HG03280 (cell line): ENCODE results near the gene KRT36.

Experiments used
- ATAC-seq: cut with Tn5 transposase; IDR thresholded peaks from one replicate; pipeline ENCODE4 v1.9.1; 2021; ENCODE audit warnings: mild to moderate bottlenecking, moderate library complexity; ENCODE audit not compliant: unreplicated experiment

The KRT36 gene

GRCh38 chr17:41489531-41489930, at the start of gene KRT36:
Gene KRT36, minus strand, starts transcription at chr17:41489910. Its CDS starts 46 bp downstream, at chr17:41489864.
- no peak for ATAC-seq

GRCh38 chr17:41539071-41539492, 49.4 kb upstream of the KRT36 start:
- ATAC-seq, result no peak

- ATAC-seq, result no peak
Observed at GRCh38 chr17:41538565-41538991, 48.9 kb upstream of the KRT36 start.

- ATAC-seq, result no peak
Observed at GRCh38 chr17:41537990-41538389, 48.3 kb upstream of the KRT36 start.

DNA sequence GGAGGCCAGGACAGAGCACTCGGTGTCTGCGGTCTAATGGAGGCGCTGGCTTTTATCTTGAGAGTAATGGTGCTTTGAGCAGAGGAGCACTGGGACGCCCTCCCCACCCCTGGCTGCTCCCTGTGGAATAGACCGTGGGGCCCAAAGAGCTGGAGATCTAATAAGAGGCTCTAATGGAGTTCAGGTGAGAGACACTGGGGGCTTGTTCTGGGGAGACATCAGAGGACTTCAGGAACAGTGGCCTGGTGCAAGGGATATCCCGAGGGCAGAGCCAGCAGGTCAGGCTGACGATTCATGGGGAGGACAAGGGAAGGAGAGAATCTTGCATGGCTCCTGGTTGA, 47.9 kb upstream of the KRT36 start:
- no peak for ATAC-seq

DNA sequence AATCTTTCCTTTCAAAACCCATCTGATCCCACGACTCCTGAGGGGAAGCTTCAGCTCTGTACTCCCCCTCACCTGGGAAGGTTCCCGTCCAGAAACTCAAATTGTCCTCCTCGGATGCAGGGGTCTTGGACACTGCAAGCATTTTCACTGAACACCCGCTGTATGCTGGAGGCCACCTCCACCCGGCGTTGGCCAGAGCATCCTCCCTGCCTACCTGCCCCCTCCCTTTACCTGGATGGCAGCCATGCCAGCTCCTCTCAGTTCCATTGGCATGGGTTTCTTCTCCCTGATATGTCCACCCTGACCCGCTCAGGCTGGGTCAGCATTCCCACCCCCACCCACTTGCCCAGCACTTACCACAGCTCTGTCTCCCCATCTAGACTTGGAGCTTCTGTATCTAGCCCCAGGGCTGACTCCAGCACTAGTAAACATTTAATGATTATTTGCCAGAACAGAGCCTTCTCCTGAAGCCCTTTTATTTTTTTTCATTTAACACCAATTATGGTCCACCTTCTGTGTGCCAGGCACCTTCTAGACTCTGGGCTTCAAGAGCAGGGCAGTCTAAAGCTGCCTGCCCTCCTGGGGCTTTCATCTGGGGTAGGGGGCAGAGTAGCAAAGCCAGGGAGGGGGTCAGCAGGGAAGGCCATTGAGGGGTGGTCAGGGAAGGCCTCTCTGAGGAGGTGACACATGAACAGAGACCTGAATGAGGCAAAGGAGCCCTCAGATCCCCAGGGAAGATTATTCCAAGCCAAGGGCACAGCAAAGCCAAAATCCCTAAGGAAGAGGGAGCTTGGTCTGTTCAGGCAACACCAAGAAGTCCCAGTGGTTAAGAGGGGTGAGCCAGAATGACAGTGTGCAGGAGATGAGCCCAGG, 47.3 kb upstream of the KRT36 start:
- no peak for ATAC-seq

DNA sequence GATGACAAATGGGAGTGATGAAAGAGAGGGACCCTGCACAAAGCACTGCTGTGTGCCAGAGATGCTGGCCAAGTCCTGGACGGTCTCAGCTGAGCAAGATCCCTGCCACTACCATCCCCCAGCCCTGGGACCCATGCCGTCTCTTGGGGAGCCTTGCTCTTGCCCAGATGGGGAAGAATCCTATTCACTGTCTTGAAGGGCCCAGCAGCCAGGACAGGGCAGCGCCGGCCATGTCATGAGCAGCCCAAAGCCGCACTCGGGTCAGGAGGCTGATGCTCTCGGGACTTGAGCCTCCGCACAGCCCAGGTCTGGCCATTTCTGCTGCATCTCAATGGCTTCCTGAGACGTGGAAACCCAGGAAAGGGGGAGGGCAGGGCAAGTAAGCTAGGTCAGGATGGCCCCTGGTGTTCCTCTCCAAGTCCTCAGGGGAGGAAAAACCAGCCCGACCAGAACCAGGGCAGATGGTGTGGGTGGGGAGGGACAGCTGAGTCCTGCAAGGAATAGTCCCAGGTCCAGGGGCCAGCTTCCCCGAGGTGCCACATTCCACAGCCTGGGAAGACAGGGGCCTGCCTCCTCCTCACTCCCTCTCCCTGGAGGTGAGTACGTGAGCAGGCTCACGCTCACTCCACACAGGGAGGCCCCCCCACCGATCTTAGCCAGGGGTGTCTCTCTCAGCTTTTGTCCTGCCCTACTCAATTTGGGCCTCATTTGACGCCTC, 46.2 kb upstream of the KRT36 start:
- ATAC-seq, result no peak

GRCh38 chr17:41534899-41535546, 45.3 kb upstream of the KRT36 start:
- ATAC-seq, result no peak

DNA sequence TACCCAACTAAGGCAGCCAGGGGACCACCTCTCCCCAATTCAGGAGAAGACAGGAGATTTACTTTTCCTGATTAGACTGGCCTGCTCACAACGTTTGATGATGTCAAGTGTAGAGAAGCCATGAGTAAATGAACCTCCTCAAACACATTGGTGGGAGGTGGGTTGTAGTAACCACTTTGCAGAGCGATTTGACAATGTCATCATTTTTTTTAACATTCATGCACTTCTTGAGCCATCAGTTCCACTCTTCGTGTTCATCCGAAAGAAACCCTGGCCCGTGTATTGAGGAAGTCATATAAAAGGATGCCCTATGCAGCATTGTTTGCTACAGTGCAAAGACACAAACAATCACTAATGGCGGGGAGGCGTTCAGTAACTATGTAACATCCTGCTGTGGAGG, 43.9 kb upstream of the KRT36 start:
- ATAC-seq, result no peak

DNA sequence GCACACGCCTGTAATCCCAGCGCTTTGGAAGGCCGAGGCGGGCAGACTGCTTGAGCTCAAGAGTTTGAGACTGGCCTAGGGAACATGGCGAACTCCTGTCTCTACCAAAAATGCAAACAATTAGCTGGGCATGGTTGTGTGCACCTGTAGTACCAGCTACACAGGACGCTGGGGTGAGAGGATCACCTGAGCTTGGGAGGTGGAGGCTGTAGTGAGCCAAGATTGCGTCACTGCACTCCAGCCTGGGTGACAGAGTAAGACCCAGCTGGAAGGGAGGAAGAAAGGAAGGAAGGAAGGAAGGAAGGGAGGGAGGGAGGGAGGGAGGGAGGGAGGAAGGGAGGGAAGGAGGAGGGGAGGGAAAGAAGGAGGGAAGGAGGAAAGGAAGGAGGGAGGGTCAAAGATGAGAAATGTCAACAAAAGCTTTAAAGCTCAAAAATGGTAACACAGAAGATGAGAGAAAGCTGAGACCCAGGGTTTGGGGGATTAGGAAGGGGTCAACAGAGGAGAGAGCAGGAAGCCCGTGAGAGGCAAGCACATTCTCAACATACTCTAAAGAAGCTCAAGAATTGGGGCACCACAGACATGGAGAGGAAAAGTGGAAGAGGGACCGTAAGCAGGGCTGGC, 43.3 kb upstream of the KRT36 start:
- ATAC-seq, result no peak

DNA sequence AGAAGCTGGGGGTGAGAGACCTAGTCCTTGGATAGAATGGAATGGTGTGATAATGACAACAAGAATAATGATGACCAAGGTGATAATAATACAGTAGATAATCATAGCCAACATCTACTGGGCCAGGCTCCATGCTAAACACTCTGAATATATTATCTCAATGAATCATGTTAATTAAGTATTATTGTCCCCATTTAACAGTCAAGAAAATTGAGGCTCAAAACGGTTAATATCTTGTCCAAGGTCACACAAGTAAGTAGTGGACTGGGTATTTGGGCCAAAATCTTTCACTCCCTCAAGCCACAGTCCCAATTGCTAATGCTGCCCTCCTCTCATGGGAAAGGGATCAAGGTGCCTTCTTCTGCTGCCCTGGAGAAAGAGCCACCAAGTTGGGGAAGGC, 42.3 kb upstream of the KRT36 start:
- ATAC-seq, result no peak

DNA sequence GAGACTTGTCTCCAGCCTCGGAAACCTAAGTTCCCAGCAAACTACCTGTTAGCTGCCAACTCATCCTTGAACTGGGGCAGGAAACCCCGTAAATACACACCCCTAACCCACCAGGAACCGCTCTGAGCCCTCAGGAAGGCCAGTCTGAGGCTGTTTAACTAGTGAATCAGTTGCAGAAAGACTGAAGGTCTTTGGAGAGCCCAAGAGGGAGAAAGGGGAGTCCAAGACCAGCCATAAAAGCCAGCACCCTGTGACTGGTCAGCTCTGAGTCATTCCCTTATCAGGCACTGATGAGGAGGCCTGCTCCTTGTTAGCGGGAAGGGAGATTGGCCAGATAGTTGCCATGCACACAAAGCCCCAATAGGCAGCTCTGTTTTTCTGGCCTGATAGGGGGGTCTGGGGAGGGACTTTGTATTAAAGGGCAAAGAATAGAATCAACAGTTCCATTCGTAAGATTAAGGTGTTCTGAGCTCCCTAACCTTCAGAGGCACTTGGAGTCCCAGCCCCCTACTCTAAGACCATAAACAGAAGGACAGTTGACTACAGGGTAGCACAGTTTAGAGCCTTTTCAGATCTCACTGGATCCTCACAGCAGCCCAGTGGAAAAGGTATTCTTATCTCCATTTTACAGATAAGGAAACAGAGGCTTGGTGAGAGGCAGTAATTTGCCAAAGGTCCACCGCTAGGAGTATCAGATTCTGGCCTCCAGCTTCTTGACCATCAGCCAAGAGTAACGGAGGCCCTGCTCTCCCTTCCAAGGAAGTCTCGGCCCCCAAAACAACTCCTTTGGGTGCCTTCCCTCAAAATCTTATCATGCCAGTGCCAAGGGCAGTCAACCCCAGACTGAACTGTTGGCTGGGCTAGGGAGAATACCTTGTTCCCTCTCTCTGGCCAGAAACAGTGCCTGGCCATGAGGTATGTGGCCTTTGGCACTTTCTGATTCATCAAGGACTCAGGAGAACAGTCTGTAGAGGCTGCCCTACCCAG, 40.6 kb upstream of the KRT36 start:
- no peak for ATAC-seq

DNA sequence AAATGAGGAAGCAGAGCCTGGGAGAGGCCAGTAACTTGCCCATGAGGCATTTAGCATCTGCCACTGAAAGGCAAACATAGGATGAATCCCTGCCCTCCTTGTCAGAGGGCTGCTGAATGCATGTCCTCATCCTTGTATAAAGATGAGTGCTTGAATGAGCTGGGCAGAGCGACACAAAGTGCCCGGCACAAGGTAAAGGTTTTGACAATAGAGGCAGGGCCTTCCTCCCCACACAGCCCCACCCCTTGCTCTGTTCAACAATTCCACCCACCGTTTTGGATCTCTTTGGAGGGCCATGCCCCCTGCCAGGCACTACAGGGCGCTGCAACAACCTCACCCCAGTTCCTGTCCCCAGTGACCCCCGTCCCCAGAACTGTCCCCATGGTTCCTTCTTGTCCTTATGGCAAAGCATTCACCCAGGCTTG, 39.8 kb upstream of the KRT36 start:
- ATAC-seq, result no peak

DNA sequence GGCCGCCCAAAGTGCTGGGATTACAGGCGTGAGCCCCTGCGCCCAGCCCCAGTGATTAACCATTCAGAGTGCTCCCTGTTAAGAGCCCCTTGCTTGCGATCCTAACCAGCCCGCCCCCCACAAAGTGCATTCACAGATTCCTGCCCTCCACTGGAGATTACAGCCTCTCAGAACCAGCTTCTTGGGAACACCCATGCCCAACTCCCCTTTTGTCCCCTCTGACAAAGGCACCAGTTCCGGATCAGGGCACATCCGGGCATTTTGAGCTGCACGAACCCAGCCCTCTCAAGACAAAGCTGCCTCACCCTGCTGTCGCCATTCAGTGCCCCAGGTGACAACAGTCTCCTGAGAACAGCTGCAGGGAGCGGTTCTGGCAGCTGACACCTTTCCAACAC, 39.2 kb upstream of the KRT36 start:
- no peak for ATAC-seq

- no peak for ATAC-seq
Observed at GRCh38 chr17:41527063-41528023, 37.6 kb upstream of the KRT36 start.

DNA sequence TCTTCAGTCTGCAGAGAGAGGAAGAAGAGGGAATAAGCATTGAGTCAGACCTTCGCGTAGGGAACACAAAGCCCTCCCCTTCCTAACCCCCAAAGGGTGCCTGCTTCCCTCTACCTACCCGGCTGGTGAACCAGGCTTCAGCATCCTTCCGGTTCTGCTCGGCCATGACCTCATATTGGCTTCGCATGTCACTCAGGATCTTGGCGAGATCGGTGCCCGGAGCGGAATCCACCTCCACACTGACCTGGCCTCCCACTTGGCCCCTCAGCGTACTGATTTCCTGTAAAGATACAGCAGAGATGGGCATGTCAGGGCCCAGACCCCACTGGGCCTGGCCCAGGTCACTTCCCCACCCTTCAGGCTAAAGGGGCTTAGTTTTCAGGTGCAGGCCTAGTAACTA, 34.6 kb upstream of the KRT36 start:
- no peak for ATAC-seq

- no peak for ATAC-seq
Observed at GRCh38 chr17:41523787-41524186, 34.1 kb upstream of the KRT36 start.

DNA sequence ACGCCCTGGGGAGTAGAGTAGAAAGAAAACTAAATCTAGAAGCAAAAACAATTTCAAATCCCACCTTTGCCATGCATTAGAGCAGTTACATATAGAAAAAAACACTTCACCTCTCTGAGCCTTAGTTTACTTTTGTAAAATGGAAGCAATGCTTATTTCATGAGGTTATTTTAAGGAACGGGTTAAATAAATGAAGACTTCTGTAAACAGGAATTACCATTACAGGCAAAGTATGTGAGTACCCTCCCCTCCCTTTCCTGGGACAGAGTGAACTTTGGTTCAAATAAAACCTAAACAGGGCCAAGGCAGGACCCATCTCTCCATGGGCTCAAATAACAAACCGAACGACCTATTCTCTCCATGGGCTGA, 33.5 kb upstream of the KRT36 start:
- ATAC-seq, result no peak
